GM12878 (cell line): ENCODE results near the gene RAB11A. TPM values are rescaled to one million over a fixed set of nuclear protein-coding genes. Genes with fewer than 3 reads are reported as not detected.

ENCODE experiments used
- ATAC-seq: fragments of 200-7000 bp; cut with Tn5 transposase; 3 replicates; pipeline ENCODE4 v1.9.1; 2020; ENCODE audit warnings: mild to moderate bottlenecking, moderate library complexity
- BruUV-seq: library from RNA; stranded (reverse); fragments of 400-500 nt; replicated peaks from 2 replicates; lab custom pipeline; 2021; lab: Mats Ljungman, UMichigan
- CTCF ChIA-PET: fragments of 300-600 bp; sonication (Branson Sonifier 250); formaldehyde crosslinking; extraction: SDS; loops from one replicate; lab custom pipeline; 2021; ENCODE audit warnings: inconsistent platforms; lab: Yijun Ruan, JAX
- POLR2A ChIA-PET: fragments of 350-600 bp; formaldehyde crosslinking; extraction: SDS; loops from one replicate; lab custom pipeline; 2021; ENCODE audit warnings: inconsistent platforms; lab: Charles Lee
- RAD21 ChIA-PET: fragments of 300-600 bp; sonication (Branson Sonifier 250); formaldehyde crosslinking; loops from one replicate; lab custom pipeline; 2023; ENCODE audit warnings: antibody characterized with exemption; ENCODE audit not compliant: unreplicated experiment; lab: Charles Lee
- SMC1A ChIA-PET: fragments of 300-600 bp; sonication (Branson Sonifier 250); formaldehyde crosslinking; loops from one replicate; lab custom pipeline; 2023; ENCODE audit not compliant: unreplicated experiment, uncharacterized antibody; lab: Charles Lee
- DNase-seq: peaks from one replicate; pipeline ENCODE4 v3.0.0-alpha.2; 2011; ENCODE audit warnings: low read depth, low spot score
- FAIRE-seq: peaks from 3 replicates; lab custom pipeline; 2011; peaks lifted over from hg19 to GRCh38; lab: Jason Lieb, UNC
- H2AFZ ChIP-seq: 2 replicates; pipeline ENCODE4 v1.6.0; 2011; ENCODE audit warnings: low read depth, low read length, control low read depth; ENCODE audit not compliant: control insufficient read depth
- H3K27ac ChIP-seq: 2 replicates; pipeline ENCODE4 v1.5.1; 2011; ENCODE audit warnings: control low read depth; ENCODE audit not compliant: control insufficient read depth, insufficient read depth
- H3K27me3 ChIP-seq, 2 experiments: replicated peaks in 1 of 2; 2 replicates each; pipeline versions ENCODE4 v1.6.0 to v1.6.1; 2011; ENCODE audit warnings: low read length in 1 of 2; ENCODE audit not compliant: control insufficient read depth in 2 of 2, insufficient read depth in 2 of 2
- H3K36me3 ChIP-seq, 2 experiments: 2 replicates each; pipeline ENCODE4 v1.5.1; 2011; ENCODE audit warnings: low read length in 1 of 2; ENCODE audit not compliant: control insufficient read depth in 2 of 2, insufficient read depth in 2 of 2
- H3K4me1 ChIP-seq: 2 replicates; pipeline ENCODE4 v1.6.1; 2011; ENCODE audit warnings: mild to moderate bottlenecking, low read length, moderate library complexity, mixed read lengths; ENCODE audit not compliant: control insufficient read depth, insufficient read depth
- H3K4me2 ChIP-seq: 2 replicates; pipeline ENCODE4 v1.6.0; 2011; ENCODE audit warnings: control low read depth; ENCODE audit not compliant: control insufficient read depth, insufficient read depth
- H3K4me3 ChIP-seq: fragments of 200-600 bp; sonication (generic); 2 replicates; pipeline ENCODE4 v1.5.1; 2016
- H3K79me2 ChIP-seq: 2 replicates; pipeline ENCODE4 v1.6.0; 2011; ENCODE audit warnings: low read length; ENCODE audit not compliant: control insufficient read depth, insufficient read depth
- H3K9ac ChIP-seq: 2 replicates; pipeline ENCODE4 v1.8.0; 2011; ENCODE audit warnings: low read length, control low read depth, mixed read lengths; ENCODE audit not compliant: control insufficient read depth, insufficient read depth
- H3K9me3 ChIP-seq: replicated peaks from 3 replicates; pipeline ENCODE4 v1.5.1; 2011; ENCODE audit warnings: mild to moderate bottlenecking, low read length; ENCODE audit not compliant: control insufficient read depth, insufficient read depth
- H4K20me1 ChIP-seq: 2 replicates; pipeline ENCODE4 v1.6.0; 2011; ENCODE audit not compliant: control insufficient read depth, insufficient read depth
- BACH1 ChIP-seq: fragments of 450-650 bp; IDR thresholded peaks from 2 replicates; pipeline ENCODE4 v1.6.1; 2017; ENCODE audit warnings: mild to moderate bottlenecking, borderline replicate concordance
- CEBPB ChIP-seq, 2 experiments: fragments of 150-350 bp in 1 of 2; IDR thresholded peaks; 2 replicates each; pipeline ENCODE4 v1.6.1; 2012 to 2014; ENCODE audit warnings: low read depth in 2 of 2, low read length in 2 of 2, borderline replicate concordance in 1 of 2, inconsistent platforms in 1 of 2
- EGR1 ChIP-seq, 2 experiments: IDR thresholded peaks; 1 replicate in 1 of 2; 2 replicates in 1 of 2; pipeline ENCODE4 v1.6.1; 2011 to 2012; ENCODE audit warnings: low read depth in 2 of 2, low read length in 2 of 2, borderline replicate concordance in 1 of 2, mild to moderate bottlenecking in 1 of 2, moderate library complexity in 1 of 2
- GATAD2B ChIP-seq: fragments of 450-650 bp; conservative IDR thresholded peaks from 2 replicates; pipeline ENCODE4 v1.6.1; 2017; ENCODE audit warnings: low read depth, mild to moderate bottlenecking, moderate library complexity
- IKZF2 ChIP-seq, 2 experiments: fragments of 450-650 bp; IDR thresholded peaks; 2 replicates each; pipeline ENCODE4 v1.6.1; 2017; ENCODE audit warnings: mild to moderate bottlenecking in 2 of 2, moderate library complexity in 2 of 2
- IRF4 ChIP-seq: IDR thresholded peaks from 2 replicates; pipeline ENCODE4 v1.6.1; 2011; ENCODE audit warnings: low read depth, low read length
- JUND ChIP-seq: IDR thresholded peaks from 2 replicates; pipeline ENCODE4 v1.6.1; 2012; ENCODE audit warnings: low read depth, mild to moderate bottlenecking, low read length, improper control_type of control experiment, moderate library complexity
- KDM1A ChIP-seq: fragments of 200-600 bp; sonication (generic); IDR thresholded peaks from 2 replicates; pipeline ENCODE4 v1.6.1; 2016; ENCODE audit warnings: borderline replicate concordance
- RAD51 ChIP-seq: fragments of 450-650 bp; IDR thresholded peaks from 2 replicates; pipeline ENCODE4 v1.6.1; 2016; ENCODE audit warnings: moderate library complexity, mild to moderate bottlenecking, inconsistent platforms
- SIX5 ChIP-seq: IDR thresholded peaks from 2 replicates; pipeline ENCODE4 v1.6.1; 2011; ENCODE audit warnings: mild to moderate bottlenecking, low read depth, low read length, moderate library complexity; ENCODE audit not compliant: severe bottlenecking
- SP1 ChIP-seq: IDR thresholded peaks from one replicate; pipeline ENCODE4 v1.6.1; 2011; ENCODE audit warnings: low read depth, low read length
- TCF3 ChIP-seq: IDR thresholded peaks from 2 replicates; pipeline ENCODE4 v1.6.1; 2012; ENCODE audit warnings: low read depth, mild to moderate bottlenecking, low read length, borderline replicate concordance; ENCODE audit not compliant: insufficient read depth
- WRNIP1 ChIP-seq: IDR thresholded peaks from 2 replicates; pipeline ENCODE4 v1.6.1; 2011; ENCODE audit warnings: low read depth, low read length, improper control_type of control experiment, borderline replicate concordance
- ZBTB40 ChIP-seq: fragments of 450-650 bp; IDR thresholded peaks from 2 replicates; pipeline ENCODE4 v1.6.1; 2016; ENCODE audit warnings: mild to moderate bottlenecking, moderate library complexity, borderline replicate concordance
- ZNF217 ChIP-seq: fragments of 450-650 bp; IDR thresholded peaks from 2 replicates; pipeline ENCODE4 v1.6.1; 2017; ENCODE audit warnings: antibody characterized with exemption, mild to moderate bottlenecking
- ZNF592 ChIP-seq: fragments of 450-650 bp; IDR thresholded peaks from 2 replicates; pipeline ENCODE4 v1.6.1; 2017; ENCODE audit warnings: mild to moderate bottlenecking, moderate library complexity
- WGBS: methylation state at CpG from one replicate; pipeline ENCODE4 v1.1.6; 2016; ENCODE audit warnings: low lambda C conversion rate; ENCODE audit not compliant: insufficient replicate concordance, insufficient coverage; ENCODE audit errors: missing lambda C conversion rate; 5-methylcytosine and 5-hydroxymethylcytosine counted together
- in situ Hi-C: fragments of 300-500 bp; cut with MboI; formaldehyde crosslinking; loops from 9 replicates; pipeline ENCODE4 v1.14.3; 2018; ENCODE audit warnings: mixed read lengths
- intact Hi-C: fragments of 100-400 bp; cut with micrococcal nuclease; formaldehyde crosslinking; loops from one replicate; pipeline ENCODE4 v1.14.2; 2022; ENCODE audit not compliant: unreplicated experiment
- polyA plus RNA-seq, 11 experiments: library from polyadenylated mRNA; depleted of rRNA in 4 of 11; unstranded in 6 of 11; stranded (reverse) in 5 of 11; fragments of >200 nt; fragmentation: Nextera tagmentation in 4 of 11; fragmentation: Illumina TruSeq in 1 of 11; extraction: Ambion mirVana in 4 of 11; extraction: Trizol in 1 of 11; gene quantifications; 1 replicate in 1 of 11; 2 replicates in 10 of 11; pipeline versions ENCODE4 v1.2.1 to v1.2.3, GENCODE V29; 2011 to 2016; ENCODE audit warnings: inconsistent platforms in 2 of 11, missing spikeins in 2 of 11, low read depth in 1 of 11
- total RNA-seq, 4 experiments: library from RNA; depleted of rRNA in 3 of 4; stranded (reverse); fragments of >200 nt in 3 of 4; fragmentation: Illumina TruSeq in 1 of 4; extraction: Trizol in 1 of 4; gene quantifications; 2 replicates each; pipeline versions ENCODE4 v1.2.1 to v1.2.3, GENCODE V29; 2013 to 2021

The RAB11A gene
- total and polyA plus RNA-seq, 10 of the 15 experiments (the other 5 are each of a cell fraction or from before 2014, with no cell fraction given), result 128 to 387 (median 224) TPM

DNA sequence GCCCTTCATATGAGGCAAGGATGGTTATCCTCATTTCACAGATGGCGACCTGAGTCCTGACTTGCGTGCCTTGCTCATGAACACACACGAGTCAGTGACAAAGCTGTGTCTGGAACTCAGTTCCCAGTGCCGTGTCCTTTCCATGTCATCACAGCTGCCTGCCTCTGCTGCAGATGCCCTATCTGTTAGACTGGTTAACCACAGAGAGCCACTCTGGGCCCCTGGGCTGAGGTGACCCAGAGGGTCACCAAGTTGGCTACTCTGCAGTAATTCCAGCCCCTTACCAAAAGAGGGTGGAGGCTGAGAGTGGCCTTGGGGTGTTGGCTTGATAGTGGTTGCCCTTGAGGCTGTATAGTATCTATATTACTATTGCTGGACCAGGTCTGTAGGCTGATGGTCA, 41.0 kb downstream of the RAB11A start (continued):
- TF ChIP-seq ZBTB40 (no peak), CEBPB (IDR thresholded peaks at IDR 0.05; ENCODE audit: borderline replicate concordance in 1 of 2, low read depth in 2 of 2, low read length in 2 of 2) (no peak), IRF4 (no peak)
- TF ChIP-seq, all 136 proteins: peak for 0

GRCh38 chr15:65912235-65912634, 42.9 kb downstream of the RAB11A start:
- Histone ChIP-seq H3K9ac (no peak overlapping the region), H3K4me3 (no peak overlapping the region), H3K27me3 (no peaks in the 10 kb centered on the region), H3K4me2 (no peak overlapping the region), H2AFZ (no peak overlapping the region), H3K9me3 (no peaks in the 10 kb centered on the region), H3K4me1 (peaks cover 23% of the 10 kb centered on the region), H3K36me3 (peaks cover 3 to 8% of the 10 kb centered on the region in 2 experiments), H3K27ac (no peak overlapping the region), H4K20me1 (no peaks in the 10 kb centered on the region), H3K79me2 (no peaks in the 10 kb centered on the region)
- no peak for ATAC-seq
- no peak for DNase-seq
- WGBS, result 97% methylated on average over 2 of the region's 2 CpGs
- ChIA-PET CTCF (no interaction called here), POLR2A (interaction anchor here (1.2 kb wide), 1 partner anchor 8 kb away, joined by 6 read pairs; no protein-coding TSS in a partner anchor), RAD21 (interaction anchor here (1.3 to 1.7 kb wide), 3 partner anchors 9 to 173 kb away, joined by 3 to 7 read pairs (median 7); no protein-coding TSS in a partner anchor), SMC1A (interaction anchor here (1.1 to 1.6 kb wide), 2 partner anchors 9 to 35 kb away, joined by 3 to 7 read pairs; no protein-coding TSS in a partner anchor)
- in situ Hi-C loops (no loop called here), intact Hi-C loops (no loop called here)
- no peak for FAIRE-seq
- BruUV-seq, result no TSS peak
- TF ChIP-seq TCF3 (no peak), KDM1A (no peak), GATAD2B (no peak), SP1 (no peak), ZNF592 (no peak), ZNF217 (no peak), RAD51 (no peak), JUND (no peak), SIX5 (no peak), WRNIP1 (no peak), EGR1 (IDR thresholded peaks at IDR 0.05; ENCODE audit: borderline replicate concordance in 1 of 2, low read depth in 2 of 2, low read length in 2 of 2) (no peak), IKZF2 (IDR thresholded peaks at IDR 0.05) (no peak), BACH1 (no peak)
